ENCODE results near the gene PHF21A.

Gene PHF21A

DNA sequence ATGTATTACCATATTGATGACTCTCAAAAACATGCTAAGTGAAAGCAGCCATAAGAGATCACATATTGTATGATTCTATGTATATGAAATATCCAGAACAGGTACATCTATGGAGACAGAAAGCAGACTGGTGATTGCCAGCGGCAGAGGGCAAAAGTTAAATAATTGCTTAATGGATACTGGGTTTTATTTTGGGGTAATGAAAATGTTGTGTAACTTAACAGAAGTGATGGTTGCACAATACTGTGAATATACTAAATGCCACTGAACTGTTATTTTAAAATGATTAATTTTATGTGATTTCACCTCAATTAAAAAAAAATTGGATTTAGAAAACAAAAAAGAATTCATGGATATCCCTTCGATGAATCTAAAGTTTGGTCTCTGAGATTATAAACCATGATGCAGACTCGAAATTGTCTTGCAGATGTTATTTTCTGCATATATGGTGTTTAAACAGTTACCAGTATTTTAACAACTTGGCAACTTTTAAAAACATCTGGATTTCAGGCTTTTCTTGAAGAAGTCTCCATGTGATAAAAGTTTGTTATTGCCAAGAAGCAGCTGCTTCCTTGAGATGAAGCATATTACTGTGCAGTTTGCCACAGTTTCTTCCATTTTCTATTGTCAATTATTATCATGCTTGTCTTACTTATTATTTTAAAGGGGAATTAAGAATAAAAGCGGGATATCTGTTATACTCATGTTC, 160.7 kb downstream of the PHF21A start:
- Histone ChIP-seq H3K4me3 (ENCODE audit: low read length in 2 of 2) (no peak overlapping the region), H3K36me3 (ENCODE audit: control insufficient read depth in 2 of 2, insufficient read depth in 2 of 2, low read length in 2 of 2) (peaks cover 4 to 11% of the 10 kb centered on the region in 2 donors), H3K27me3 (ENCODE audit: control insufficient read depth in 1 of 2, insufficient read depth in 2 of 2, low read length in 2 of 2) (no peaks in the 10 kb centered on the region), H3K27ac (ENCODE audit: low read length) (no peak overlapping the region), H3K4me1 (ENCODE audit: control insufficient read depth, insufficient read depth, low read length) (peaks cover 5% of the 10 kb centered on the region), H3K9me3 (ENCODE audit: control insufficient read depth in 2 of 2, low read length in 2 of 2) (no peaks in the 10 kb centered on the region), H3K9ac (ENCODE audit: low read length in 2 of 2) (no peak overlapping the region)

DNA sequence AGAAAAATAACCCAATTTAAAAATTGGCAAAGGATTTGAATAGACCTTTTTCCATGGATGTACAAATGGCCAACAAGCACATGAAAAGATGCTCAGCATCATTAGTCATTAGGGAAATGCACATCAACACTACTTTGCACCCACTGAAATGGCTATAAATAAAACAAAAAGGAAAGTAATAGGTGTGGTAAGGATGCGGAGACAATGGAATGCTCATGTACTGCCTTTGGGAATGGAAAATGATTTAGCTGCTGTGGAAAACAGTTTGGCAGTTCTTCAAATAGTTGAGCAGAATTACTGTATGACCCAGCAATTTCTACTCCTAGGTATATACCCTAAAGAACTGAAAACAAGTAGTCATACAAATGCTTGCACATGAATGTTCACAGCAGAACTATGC, 161.4 kb downstream of the PHF21A start:
- H3K9me3 ChIP-seq (ENCODE audit: control insufficient read depth in 2 of 2, low read length in 2 of 2) = no peaks in the 10 kb centered on the region
- H3K27me3 ChIP-seq (ENCODE audit: control insufficient read depth in 1 of 2, insufficient read depth in 2 of 2, low read length in 2 of 2) = no peaks in the 10 kb centered on the region
- peaks cover 3% of the 10 kb centered on the region for H3K4me1 ChIP-seq (ENCODE audit: control insufficient read depth, insufficient read depth, low read length)
- no peak overlapping the region for H3K4me3 ChIP-seq (ENCODE audit: low read length in 2 of 2)
- H3K27ac ChIP-seq (ENCODE audit: low read length) = no peak overlapping the region
- H3K36me3 ChIP-seq (ENCODE audit: control insufficient read depth in 2 of 2, insufficient read depth in 2 of 2, low read length in 2 of 2) = peaks cover 3 to 6% of the 10 kb centered on the region in 2 donors
- no peak overlapping the region for H3K9ac ChIP-seq (ENCODE audit: low read length in 2 of 2)

DNA sequence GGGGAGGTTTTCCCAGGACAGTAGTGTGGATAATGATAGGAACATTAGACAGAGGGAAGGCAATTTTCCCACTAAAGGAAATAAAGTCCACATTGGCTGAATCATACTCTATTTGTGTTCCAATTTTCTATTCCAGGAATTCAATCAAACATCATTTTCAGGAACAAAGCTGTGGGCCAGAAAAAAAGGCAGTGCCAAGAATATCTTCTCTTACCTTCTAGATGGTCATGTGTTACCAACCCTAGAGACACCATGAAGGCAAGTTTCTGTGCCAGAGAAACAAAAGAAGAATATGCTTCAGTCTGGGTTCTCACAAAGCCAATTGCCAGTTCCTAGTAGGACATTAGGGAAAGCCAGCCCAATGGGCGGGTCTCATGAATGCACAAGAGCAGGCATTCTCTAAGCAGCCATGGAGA, 171.3 kb downstream of the PHF21A start:
- Histone ChIP-seq H3K36me3 (ENCODE audit: control insufficient read depth in 2 of 2, insufficient read depth in 2 of 2, low read length in 2 of 2) (peaks cover 33 to 38% of the 10 kb centered on the region in 2 donors), H3K4me3 (ENCODE audit: low read length in 2 of 2) (no peak overlapping the region), H3K9ac (ENCODE audit: low read length in 2 of 2) (no peak overlapping the region), H3K4me1 (ENCODE audit: control insufficient read depth, insufficient read depth, low read length) (peaks cover 14% of the 10 kb centered on the region), H3K27ac (ENCODE audit: low read length) (no peak overlapping the region), H3K27me3 (ENCODE audit: control insufficient read depth in 1 of 2, insufficient read depth in 2 of 2, low read length in 2 of 2) (no peaks in the 10 kb centered on the region), H3K9me3 (ENCODE audit: control insufficient read depth in 2 of 2, low read length in 2 of 2) (no peaks in the 10 kb centered on the region)

DNA sequence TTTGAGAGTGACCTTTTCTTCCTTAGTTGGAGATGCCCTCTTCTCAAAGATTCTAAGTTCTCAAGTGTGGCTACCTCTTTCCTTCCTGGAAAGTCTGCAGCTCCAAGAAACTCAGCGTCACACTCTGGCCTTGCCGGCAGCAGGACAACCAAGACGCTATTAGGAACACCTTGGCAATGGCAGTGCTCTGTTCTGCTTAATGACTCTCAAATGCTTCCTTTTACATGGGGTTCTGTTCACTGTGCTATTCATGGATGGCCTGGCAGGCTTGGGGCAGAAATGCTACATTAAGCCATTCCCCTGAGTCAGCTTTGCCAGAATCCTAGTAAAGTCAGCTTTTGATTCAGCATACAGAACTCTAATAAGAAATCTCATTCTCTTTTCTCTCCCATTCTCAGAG, 172.9 kb downstream of the PHF21A start:
- Histone ChIP-seq H3K27ac (ENCODE audit: low read length) (no peak overlapping the region), H3K9ac (ENCODE audit: low read length in 2 of 2) (no peak overlapping the region), H3K36me3 (ENCODE audit: control insufficient read depth in 2 of 2, insufficient read depth in 2 of 2, low read length in 2 of 2) (peaks cover 33 to 37% of the 10 kb centered on the region in 2 donors), H3K27me3 (ENCODE audit: control insufficient read depth in 1 of 2, insufficient read depth in 2 of 2, low read length in 2 of 2) (no peaks in the 10 kb centered on the region), H3K4me3 (ENCODE audit: low read length in 2 of 2) (no peak overlapping the region), H3K4me1 (ENCODE audit: control insufficient read depth, insufficient read depth, low read length) (peaks cover 20% of the 10 kb centered on the region), H3K9me3 (ENCODE audit: control insufficient read depth in 2 of 2, low read length in 2 of 2) (no peaks in the 10 kb centered on the region)

DNA sequence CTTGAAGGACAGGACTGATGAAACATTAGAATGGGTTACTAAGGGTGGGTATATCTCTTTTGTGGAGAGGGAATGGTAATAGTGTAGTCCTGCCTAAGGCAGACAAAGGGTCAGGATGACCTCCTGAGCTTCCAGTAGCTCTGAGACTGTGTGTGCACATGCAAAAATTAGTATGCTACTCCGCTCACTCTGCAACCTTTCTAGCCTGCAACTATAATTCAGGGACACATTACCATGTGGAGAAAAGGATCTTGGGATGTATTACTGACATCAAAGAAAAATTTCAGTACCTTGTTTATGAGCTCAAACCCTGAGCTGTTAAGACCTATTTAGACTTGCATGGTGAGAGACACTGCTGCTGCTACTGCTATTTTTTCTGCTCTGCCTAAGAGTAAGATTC, 173.4 kb downstream of the PHF21A start:
- H3K36me3 ChIP-seq (ENCODE audit: control insufficient read depth in 2 of 2, insufficient read depth in 2 of 2, low read length in 2 of 2) = peaks cover 28 to 32% of the 10 kb centered on the region in 2 donors
- no peaks in the 10 kb centered on the region for H3K9me3 ChIP-seq (ENCODE audit: control insufficient read depth in 2 of 2, low read length in 2 of 2)
- H3K9ac ChIP-seq (ENCODE audit: low read length in 2 of 2) = no peak overlapping the region
- H3K27ac ChIP-seq (ENCODE audit: low read length) = no peak overlapping the region
- no peak overlapping the region for H3K4me3 ChIP-seq (ENCODE audit: low read length in 2 of 2)
- H3K27me3 ChIP-seq (ENCODE audit: control insufficient read depth in 1 of 2, insufficient read depth in 2 of 2, low read length in 2 of 2) = no peaks in the 10 kb centered on the region
- peaks cover 20% of the 10 kb centered on the region for H3K4me1 ChIP-seq (ENCODE audit: control insufficient read depth, insufficient read depth, low read length)

DNA sequence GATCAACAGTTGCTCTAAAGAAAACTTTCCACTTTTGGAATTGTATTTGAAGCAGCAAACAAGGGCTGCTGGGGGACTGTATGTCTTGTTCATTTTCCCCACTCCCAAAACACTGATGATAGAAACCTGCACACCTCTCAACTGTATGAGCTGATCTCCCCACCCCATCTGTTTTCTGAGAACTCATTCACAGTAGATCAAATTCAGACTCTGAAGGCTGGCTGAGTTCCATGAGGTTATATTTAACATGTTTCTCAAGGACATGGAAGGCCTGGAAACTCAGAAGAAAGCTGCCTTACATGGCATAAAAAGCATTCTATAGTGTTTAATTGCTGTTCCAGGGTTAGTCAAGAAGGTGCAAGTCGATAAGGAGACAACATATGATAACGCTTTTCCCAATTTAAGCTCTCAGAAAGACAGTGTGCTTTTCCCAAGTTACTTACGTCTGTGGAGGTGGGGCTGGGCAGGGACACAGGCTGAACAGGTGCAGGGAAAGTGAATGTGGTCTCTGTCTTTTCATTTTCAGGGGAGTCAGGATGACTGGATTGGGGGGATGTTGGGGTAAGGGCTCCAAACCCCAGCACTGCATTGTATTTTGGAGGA, 175.8 kb downstream of the PHF21A start:
- H3K9me3 ChIP-seq (ENCODE audit: control insufficient read depth in 2 of 2, low read length in 2 of 2) = no peaks in the 10 kb centered on the region
- H3K36me3 ChIP-seq (ENCODE audit: control insufficient read depth in 2 of 2, insufficient read depth in 2 of 2, low read length in 2 of 2) = peaks cover 29 to 40% of the 10 kb centered on the region in 2 donors
- H3K9ac ChIP-seq (ENCODE audit: low read length in 2 of 2) = peak overlapping the region in 1 of 2 donors; percentile 35
- no peak overlapping the region for H3K4me3 ChIP-seq (ENCODE audit: low read length in 2 of 2)
- H3K27ac ChIP-seq (ENCODE audit: low read length) = peak overlapping the region; percentile 82
- no peaks in the 10 kb centered on the region for H3K27me3 ChIP-seq (ENCODE audit: control insufficient read depth in 1 of 2, insufficient read depth in 2 of 2, low read length in 2 of 2)
- peaks cover 20% of the 10 kb centered on the region for H3K4me1 ChIP-seq (ENCODE audit: control insufficient read depth, insufficient read depth, low read length)

DNA sequence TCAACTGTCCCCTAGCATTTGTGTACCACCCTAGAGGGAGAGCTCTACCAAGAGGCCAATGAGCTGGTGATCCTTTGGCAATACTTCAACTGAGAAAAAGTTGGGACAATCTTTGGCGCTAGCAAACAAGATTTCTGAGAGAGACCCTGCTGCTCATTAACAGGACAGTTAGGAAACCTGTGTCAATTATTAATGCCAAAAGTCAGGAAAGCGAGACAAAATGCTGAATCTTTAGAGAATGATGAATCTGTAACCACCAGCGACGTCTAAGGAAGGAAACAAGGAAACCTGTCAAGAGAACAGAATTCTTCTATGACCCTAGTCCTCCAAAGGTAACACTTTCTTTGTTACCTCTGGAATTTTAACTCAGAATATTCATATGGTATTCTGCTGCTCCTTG, 178.9 kb downstream of the PHF21A start:
- Histone ChIP-seq H3K4me1 (ENCODE audit: control insufficient read depth, insufficient read depth, low read length) (peaks cover 17% of the 10 kb centered on the region), H3K27me3 (ENCODE audit: control insufficient read depth in 1 of 2, insufficient read depth in 2 of 2, low read length in 2 of 2) (no peaks in the 10 kb centered on the region), H3K4me3 (ENCODE audit: low read length in 2 of 2) (no peak overlapping the region), H3K9me3 (ENCODE audit: control insufficient read depth in 2 of 2, low read length in 2 of 2) (no peaks in the 10 kb centered on the region), H3K9ac (ENCODE audit: low read length in 2 of 2) (no peak overlapping the region), H3K36me3 (ENCODE audit: control insufficient read depth in 2 of 2, insufficient read depth in 2 of 2, low read length in 2 of 2) (peaks cover 19 to 29% of the 10 kb centered on the region in 2 donors), H3K27ac (ENCODE audit: low read length) (no peak overlapping the region)

DNA sequence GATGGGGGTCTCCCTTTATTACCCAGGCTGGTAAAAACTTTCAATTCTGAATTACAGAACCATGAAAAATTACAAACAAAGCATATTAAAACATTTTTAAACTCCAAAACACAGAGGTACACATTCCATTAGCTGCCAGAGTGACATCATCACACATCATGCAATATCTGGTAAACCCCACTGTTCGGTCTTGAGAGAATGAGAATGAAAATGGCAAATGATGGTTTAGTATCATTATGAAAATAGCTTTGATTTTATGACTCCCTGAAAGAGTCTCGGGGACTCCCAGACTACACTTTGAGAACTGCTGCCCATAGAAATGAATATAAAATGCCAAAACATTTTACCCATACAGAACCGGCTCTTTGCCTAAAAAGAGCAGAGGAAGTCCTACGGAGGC, 180.0 kb downstream of the PHF21A start:
- Histone ChIP-seq H3K4me3 (ENCODE audit: low read length in 2 of 2) (no peak overlapping the region), H3K36me3 (ENCODE audit: control insufficient read depth in 2 of 2, insufficient read depth in 2 of 2, low read length in 2 of 2) (peaks cover 19 to 33% of the 10 kb centered on the region in 2 donors), H3K9me3 (ENCODE audit: control insufficient read depth in 2 of 2, low read length in 2 of 2) (no peaks in the 10 kb centered on the region), H3K27ac (ENCODE audit: low read length) (no peak overlapping the region), H3K27me3 (ENCODE audit: control insufficient read depth in 1 of 2, insufficient read depth in 2 of 2, low read length in 2 of 2) (no peaks in the 10 kb centered on the region), H3K9ac (ENCODE audit: low read length in 2 of 2) (no peak overlapping the region), H3K4me1 (ENCODE audit: control insufficient read depth, insufficient read depth, low read length) (peaks cover 17% of the 10 kb centered on the region)

DNA sequence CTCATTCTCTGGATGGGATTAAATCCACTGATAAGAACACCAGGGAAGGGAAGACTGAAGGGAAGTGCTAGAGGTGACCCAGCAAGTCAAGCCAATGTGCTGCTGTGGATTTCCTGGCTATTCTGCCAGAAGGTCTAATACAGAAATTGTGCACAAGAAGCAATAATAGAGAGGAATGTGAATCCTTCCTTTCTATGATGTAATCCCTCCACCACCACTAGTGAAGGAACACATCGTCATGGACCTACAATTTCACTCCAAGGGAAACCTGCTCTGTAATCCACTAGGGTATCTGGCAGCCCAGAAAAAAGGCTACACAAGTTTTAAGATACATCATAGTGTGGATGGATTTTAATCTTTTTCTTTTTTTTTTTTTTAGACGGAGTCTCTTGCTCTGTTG, 181.4 kb downstream of the PHF21A start:
- H3K9ac ChIP-seq (ENCODE audit: low read length in 2 of 2) = no peak overlapping the region
- H3K9me3 ChIP-seq (ENCODE audit: control insufficient read depth in 2 of 2, low read length in 2 of 2) = no peaks in the 10 kb centered on the region
- peaks cover 24 to 34% of the 10 kb centered on the region in 2 donors for H3K36me3 ChIP-seq (ENCODE audit: control insufficient read depth in 2 of 2, insufficient read depth in 2 of 2, low read length in 2 of 2)
- no peak overlapping the region for H3K27ac ChIP-seq (ENCODE audit: low read length)
- H3K4me3 ChIP-seq (ENCODE audit: low read length in 2 of 2) = no peak overlapping the region
- no peaks in the 10 kb centered on the region for H3K27me3 ChIP-seq (ENCODE audit: control insufficient read depth in 1 of 2, insufficient read depth in 2 of 2, low read length in 2 of 2)
- peaks cover 4% of the 10 kb centered on the region for H3K4me1 ChIP-seq (ENCODE audit: control insufficient read depth, insufficient read depth, low read length)

DNA sequence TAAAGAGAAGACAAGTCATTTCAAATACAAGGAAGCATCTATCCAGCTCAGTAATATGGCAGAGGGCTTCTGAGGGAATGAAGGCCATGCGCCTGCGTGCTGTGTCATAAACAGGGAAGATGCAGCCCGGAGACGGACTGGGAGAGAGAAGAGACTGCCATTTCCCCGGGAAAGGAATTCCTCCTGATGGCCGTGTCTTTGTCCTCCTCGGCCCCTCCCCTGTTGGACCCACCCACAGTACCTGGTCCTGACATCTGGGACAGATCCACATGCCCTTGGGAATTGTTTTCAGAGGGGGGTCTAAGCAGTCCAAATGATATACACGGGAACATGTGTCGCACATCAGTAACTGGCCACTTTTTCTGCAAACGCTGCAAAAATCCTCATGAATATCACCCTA, 183.3 kb downstream of the PHF21A start:
- Histone ChIP-seq H3K27me3 (ENCODE audit: control insufficient read depth in 1 of 2, insufficient read depth in 2 of 2, low read length in 2 of 2) (no peaks in the 10 kb centered on the region), H3K9ac (ENCODE audit: low read length in 2 of 2) (no peak overlapping the region), H3K27ac (ENCODE audit: low read length) (no peak overlapping the region), H3K9me3 (ENCODE audit: control insufficient read depth in 2 of 2, low read length in 2 of 2) (no peaks in the 10 kb centered on the region), H3K4me1 (ENCODE audit: control insufficient read depth, insufficient read depth, low read length) (peaks cover 9% of the 10 kb centered on the region), H3K36me3 (ENCODE audit: control insufficient read depth in 2 of 2, insufficient read depth in 2 of 2, low read length in 2 of 2) (peaks cover 38 to 51% of the 10 kb centered on the region in 2 donors), H3K4me3 (ENCODE audit: low read length in 2 of 2) (no peak overlapping the region)

DNA sequence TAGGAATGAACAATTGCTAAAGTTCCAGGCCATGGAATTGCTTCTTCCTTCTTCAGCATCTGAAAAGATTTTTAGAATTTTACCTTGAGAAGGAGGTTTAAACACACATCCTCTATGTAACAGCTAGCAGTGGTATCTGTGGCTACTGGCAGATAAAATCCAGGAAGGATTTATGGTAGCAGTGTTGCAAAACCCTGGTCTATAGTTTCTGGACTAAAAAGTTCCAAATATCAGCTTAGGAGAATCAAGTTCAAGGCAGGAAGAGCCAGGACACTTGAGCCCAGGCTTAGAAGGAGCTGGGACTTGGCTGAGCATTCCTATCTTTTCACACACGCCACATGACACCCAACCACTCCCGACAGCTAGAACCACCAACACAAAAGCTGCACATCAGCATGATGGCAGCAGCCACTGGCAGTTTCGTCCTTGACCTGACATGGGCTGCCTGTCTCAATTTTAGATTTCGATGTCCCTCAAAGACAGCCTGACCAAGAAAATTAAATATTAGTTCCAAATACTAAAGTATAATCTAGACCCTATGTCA, 184.7 kb downstream of the PHF21A start:
- H3K4me3 ChIP-seq (ENCODE audit: low read length in 2 of 2) = no peak overlapping the region
- H3K9me3 ChIP-seq (ENCODE audit: control insufficient read depth in 2 of 2, low read length in 2 of 2) = no peaks in the 10 kb centered on the region
- no peaks in the 10 kb centered on the region for H3K27me3 ChIP-seq (ENCODE audit: control insufficient read depth in 1 of 2, insufficient read depth in 2 of 2, low read length in 2 of 2)
- peaks cover 10% of the 10 kb centered on the region for H3K4me1 ChIP-seq (ENCODE audit: control insufficient read depth, insufficient read depth, low read length)
- H3K36me3 ChIP-seq (ENCODE audit: control insufficient read depth in 2 of 2, insufficient read depth in 2 of 2, low read length in 2 of 2) = peaks cover 43 to 47% of the 10 kb centered on the region in 2 donors
- H3K9ac ChIP-seq (ENCODE audit: low read length in 2 of 2) = no peak overlapping the region
- no peak overlapping the region for H3K27ac ChIP-seq (ENCODE audit: low read length)

Data from stomach smooth muscle (tissue), 2 donors.